Measurements from ENCODE around the gene TJP3.

TJP3 gene

GRCh38 chr19:3687774-3688706 is 20.1 kb upstream of the TJP3 start:
- no peak overlapping the region for H3K4me3 ChIP-seq (ENCODE audit: low read depth, low read length)
- TF ChIP-seq, protein P1, sequence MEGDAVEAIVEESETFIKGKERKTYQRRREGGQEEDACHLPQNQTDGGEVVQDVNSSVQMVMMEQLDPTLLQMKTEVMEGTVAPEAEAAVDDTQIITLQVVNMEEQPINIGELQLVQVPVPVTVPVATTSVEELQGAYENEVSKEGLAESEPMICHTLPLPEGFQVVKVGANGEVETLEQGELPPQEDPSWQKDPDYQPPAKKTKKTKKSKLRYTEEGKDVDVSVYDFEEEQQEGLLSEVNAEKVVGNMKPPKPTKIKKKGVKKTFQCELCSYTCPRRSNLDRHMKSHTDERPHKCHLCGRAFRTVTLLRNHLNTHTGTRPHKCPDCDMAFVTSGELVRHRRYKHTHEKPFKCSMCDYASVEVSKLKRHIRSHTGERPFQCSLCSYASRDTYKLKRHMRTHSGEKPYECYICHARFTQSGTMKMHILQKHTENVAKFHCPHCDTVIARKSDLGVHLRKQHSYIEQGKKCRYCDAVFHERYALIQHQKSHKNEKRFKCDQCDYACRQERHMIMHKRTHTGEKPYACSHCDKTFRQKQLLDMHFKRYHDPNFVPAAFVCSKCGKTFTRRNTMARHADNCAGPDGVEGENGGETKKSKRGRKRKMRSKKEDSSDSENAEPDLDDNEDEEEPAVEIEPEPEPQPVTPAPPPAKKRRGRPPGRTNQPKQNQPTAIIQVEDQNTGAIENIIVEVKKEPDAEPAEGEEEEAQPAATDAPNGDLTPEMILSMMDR (IDR thresholded peaks at IDR 0.05; ENCODE audit: low read depth, low read length), result no peak
- no peak for TF ChIP-seq POLR2A (IDR thresholded peaks at IDR 0.05; ENCODE audit: extremely low read depth, insufficient read length)
- no peak for TF ChIP-seq MYC (IDR thresholded peaks at IDR 0.05; ENCODE audit: low read depth, low read length)
- TF ChIP-seq MAX (IDR thresholded peaks at IDR 0.05; ENCODE audit: low read depth, low read length), result no peak
- no peak for DNase-seq (ENCODE audit: low read depth)

DNA sequence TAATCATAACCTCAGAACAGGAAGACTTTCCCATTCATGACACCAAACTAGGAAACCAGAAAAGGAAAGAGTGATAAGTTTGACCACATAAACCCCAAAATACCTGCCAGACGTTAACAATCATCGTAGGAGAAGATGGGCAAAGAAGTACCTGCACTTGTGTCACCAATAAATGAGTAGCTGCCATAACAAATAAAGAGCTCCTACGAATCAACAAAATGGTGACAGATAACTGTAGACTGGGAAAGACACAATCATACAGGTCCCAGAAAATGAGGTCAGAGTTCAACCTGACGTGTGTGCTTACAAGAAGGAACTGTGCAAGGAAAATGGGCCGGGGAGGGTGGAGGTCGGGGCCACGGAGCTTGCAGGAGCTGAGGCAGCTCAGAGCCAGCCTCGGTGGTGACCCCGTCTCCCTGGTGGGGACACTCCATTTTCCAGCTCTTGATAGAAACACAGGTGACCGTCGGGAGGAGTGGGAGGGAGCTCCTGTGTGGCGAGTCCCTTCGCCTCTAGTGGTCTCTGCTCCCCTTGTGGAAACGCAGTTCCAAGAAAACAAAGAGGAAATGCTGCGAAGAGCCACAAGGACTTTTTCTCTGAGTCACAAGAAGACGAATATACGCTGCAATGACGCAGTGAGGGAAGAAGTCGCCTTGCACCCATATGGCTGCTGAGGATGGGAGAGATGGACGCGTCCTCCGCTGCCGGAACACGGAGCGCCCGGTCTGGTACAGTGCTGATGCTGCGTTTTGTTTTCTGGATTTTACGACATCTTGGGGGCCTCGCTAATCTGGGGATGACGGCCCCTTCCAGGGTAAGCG is 17.4 kb upstream of the TJP3 start:
- DNase-seq (ENCODE audit: low read depth), result no peak
- TF ChIP-seq POLR2A (IDR thresholded peaks at IDR 0.05; ENCODE audit: extremely low read depth, insufficient read length) (no peak), MYC (IDR thresholded peaks at IDR 0.05; ENCODE audit: low read depth, low read length) (no peak), MAX (IDR thresholded peaks at IDR 0.05; ENCODE audit: low read depth, low read length) (no peak)
- TF ChIP-seq, protein P1 (IDR thresholded peaks at IDR 0.05; ENCODE audit: low read depth, low read length), result no peak
- no peak overlapping the region for H3K4me3 ChIP-seq (ENCODE audit: low read depth, low read length)

DNA sequence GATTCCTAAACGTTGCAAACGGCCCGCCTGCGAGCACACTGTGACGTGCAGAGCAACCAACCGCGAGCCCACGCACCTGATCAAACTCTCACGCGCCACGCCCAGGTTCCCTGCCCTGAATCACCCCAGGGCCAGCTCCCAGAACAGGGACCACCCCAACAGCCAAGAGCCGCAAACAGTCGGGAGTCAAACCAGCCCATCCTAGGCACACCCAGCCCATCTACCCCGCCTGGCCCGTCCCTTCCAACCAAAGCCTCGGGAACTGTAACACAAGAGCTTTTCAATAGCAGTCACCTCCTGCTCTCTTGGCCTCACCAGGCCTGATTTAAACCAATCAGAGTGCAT is 16.8 kb upstream of the TJP3 start:
- DNase-seq (ENCODE audit: low read depth), result no peak
- H3K4me3 ChIP-seq (ENCODE audit: low read depth, low read length), result no peak overlapping the region
- TF ChIP-seq, protein P1 (IDR thresholded peaks at IDR 0.05; ENCODE audit: low read depth, low read length), result no peak
- no peak for TF ChIP-seq MAX (IDR thresholded peaks at IDR 0.05; ENCODE audit: low read depth, low read length)
- no peak for TF ChIP-seq MYC (IDR thresholded peaks at IDR 0.05; ENCODE audit: low read depth, low read length)
- no peak for TF ChIP-seq POLR2A (IDR thresholded peaks at IDR 0.05; ENCODE audit: extremely low read depth, insufficient read length)

DNA sequence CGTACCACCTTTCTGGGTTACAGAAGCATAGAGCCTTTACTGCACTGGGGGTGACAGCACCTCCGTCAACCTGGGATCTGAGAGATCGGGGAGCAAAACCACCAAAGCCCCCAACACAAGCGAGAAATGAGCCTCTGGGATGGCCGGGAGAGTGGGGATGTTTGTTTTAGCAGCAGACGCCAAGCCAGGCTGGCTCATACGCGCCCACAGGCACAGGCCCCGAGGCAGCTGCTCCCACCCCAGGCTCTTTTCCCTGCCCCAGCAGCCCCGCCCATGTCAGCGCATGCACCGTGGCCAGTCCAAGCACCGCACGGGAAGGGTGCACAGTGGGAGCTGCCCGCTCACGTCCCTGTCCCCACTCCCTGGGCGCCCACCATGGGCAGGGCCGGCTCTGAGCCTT is 16.5 kb upstream of the TJP3 start:
- H3K4me3 ChIP-seq (ENCODE audit: low read depth, low read length), result no peak overlapping the region
- no peak for DNase-seq (ENCODE audit: low read depth)
- TF ChIP-seq MAX (IDR thresholded peaks at IDR 0.05; ENCODE audit: low read depth, low read length) (no peak), POLR2A (IDR thresholded peaks at IDR 0.05; ENCODE audit: extremely low read depth, insufficient read length) (no peak), MYC (IDR thresholded peaks at IDR 0.05; ENCODE audit: low read depth, low read length) (no peak)
- TF ChIP-seq, protein P1 (IDR thresholded peaks at IDR 0.05; ENCODE audit: low read depth, low read length), result no peak

DNA sequence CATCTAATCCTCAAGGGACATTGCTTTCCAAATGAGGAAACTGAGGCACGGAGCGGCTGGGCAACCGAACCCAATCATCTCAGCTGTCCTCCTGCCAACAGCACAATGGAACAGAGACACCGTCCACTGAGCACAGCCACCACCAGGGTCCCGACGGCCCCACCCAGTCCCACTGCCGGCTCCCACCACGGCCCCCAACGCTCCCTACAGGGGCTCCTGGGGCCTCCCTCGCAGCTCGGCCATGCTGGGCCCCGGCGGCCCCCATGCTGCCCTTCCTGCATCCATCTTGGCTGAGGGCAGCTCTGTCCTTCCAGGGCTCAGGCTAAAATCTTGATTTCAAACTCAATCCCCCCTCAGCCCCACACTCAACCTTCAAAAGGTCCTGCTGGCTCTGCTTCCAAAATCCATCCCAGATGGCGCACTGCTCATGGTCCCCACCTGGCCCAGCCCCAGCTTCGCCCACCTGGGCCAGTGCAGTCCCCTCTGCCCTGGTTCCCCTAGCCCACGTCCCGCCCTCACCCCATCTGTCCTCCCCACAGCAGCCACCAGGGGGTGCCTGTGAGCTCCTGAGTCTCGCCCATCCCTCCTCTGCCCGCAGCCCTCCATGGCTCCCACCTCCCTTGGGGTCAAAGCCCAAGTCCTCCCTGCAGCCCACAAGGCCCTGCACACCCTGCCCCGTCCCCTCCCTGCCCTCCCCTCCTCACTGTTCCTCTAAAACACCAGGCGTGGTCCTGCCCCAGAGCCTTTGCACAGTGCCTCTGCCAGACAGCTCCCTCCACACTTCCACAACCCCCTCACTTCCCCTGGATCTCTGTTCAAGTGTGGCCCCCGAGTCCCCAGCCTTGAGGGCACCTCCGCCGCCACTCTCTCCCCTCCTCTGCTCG is 15.8 kb upstream of the TJP3 start:
- TF ChIP-seq MAX (IDR thresholded peaks at IDR 0.05; ENCODE audit: low read depth, low read length) (no peak), MYC (IDR thresholded peaks at IDR 0.05; ENCODE audit: low read depth, low read length) (no peak), POLR2A (IDR thresholded peaks at IDR 0.05; ENCODE audit: extremely low read depth, insufficient read length) (no peak)
- TF ChIP-seq, protein P1 (IDR thresholded peaks at IDR 0.05; ENCODE audit: low read depth, low read length), result peak; percentile 43
- no peak for DNase-seq (ENCODE audit: low read depth)
- no peak overlapping the region for H3K4me3 ChIP-seq (ENCODE audit: low read depth, low read length)
